HG03135 (cell line): ENCODE measurements around the gene CBX4.

Experiments used
- ATAC-seq: cut with Tn5 transposase; IDR thresholded peaks from one replicate; pipeline ENCODE4 v1.9.1; 2021; ENCODE audit warnings: mild to moderate bottlenecking, moderate library complexity; ENCODE audit not compliant: unreplicated experiment

The CBX4 gene

DNA sequence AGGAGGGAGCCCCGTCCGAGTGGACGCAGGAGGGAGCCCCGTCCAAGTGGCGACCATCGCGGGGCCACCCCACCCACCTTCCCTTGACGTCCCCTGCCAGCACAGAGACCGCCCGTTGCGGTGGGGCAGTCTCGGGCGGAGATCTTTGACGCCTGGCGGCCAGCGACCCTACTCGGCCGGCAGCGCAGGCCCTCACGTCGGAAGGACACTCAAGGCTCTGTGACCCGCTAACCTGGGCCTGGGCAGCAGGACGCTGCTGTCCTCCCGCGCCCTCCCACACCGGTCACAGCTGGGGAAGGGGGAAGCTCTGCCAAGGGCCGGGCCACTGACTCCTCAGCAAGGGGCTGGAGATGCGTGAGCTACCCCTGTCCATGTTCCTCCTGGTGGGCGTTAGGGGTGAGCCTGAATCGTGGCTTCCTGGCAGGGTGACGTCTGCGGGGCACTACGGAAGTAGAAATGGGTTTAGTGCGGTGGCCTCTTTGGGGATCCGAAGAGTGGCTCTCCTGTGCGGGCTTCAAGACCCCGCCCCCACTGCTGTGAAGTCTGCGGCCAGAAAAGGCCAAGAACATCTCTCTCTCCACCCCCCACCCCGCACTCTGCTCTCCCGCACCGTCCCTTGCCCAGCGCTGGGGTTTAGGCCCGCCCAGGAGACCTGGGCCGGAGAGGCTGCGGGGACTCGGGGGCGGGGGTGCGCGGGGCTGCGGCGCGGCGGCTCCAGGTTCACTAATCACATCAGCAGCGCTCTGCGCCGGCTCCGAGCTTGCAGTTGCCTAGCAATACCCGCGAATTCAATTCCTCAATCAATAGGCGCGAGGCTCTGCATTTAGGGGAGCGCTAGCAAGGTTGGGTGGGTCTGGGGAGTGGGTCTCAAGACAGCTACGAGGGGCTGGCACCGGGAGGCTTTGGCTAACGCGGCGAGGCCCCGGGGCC is 48.2 kb downstream of the CBX4 start:
- no peak for ATAC-seq

- no peak for ATAC-seq
These were observed 49.1 kb downstream of the CBX4 start for GRCh38 chr17:79789943-79790804.

DNA sequence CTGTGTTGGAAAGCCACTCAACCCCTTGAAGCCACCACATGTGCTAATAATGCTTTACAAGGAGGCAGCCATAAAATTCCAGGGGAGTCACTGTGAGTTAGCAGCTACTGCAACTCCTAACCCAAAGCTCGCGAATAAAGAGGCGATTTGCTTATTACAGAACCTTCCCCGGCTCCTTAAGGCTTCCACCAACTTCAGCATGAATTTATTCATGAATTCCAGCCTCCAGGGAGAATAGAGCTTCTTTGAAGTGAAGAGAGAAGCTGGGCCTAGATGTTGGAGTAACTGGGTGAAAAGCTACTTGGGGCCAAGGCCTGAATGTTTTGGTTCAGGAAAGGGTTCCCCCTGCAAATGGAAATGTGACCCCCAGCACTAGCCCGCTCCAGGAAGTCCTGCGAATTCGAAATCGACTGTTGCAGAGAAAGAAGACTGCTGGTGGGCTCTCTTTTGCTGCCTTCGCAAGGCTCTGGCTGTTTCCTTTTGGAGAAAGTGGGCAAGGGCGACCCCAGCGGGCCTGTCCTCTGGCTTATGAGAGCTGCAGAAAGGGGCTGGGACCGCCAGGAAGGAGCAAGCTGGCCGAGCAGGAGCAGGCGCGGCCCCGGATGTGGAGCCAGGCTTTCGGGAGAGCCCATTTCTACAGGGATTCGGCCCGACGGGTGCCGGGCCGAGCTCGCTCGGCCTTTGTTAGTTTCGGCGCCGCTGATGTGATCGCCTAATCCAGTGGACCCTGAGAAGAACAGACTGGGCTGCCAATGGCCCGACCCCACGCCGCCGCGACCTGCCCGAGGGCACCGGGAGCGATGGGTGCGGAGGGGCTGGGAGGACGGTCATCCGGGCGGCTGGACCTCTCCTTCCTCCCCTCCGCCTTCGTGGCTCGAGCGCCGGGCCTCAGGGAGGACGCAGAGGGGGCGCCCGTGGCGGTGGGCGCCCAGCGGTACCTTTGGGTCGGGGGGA is 50.0 kb downstream of the CBX4 start:
- ATAC-seq, result no peak

DNA sequence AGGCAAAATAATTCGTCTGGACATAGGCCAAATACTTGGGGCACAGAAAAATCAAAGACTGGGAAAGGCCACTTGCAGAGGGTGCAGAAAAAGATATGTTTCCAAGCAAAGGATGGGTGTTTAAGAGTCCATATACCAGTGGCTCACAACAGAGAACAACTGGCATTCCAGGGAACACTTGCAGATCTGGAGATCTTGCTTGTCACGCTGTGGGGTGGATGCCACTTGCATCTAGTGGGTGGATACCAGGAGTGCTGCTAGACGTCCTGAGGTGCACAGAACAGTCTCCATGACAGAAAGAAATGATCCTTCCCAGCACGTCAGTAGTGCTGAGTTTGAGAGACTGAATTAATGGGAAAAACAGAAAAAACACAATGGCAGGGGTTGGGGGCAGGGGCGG is 50.8 kb downstream of the CBX4 start:
- ATAC-seq, result no peak

DNA sequence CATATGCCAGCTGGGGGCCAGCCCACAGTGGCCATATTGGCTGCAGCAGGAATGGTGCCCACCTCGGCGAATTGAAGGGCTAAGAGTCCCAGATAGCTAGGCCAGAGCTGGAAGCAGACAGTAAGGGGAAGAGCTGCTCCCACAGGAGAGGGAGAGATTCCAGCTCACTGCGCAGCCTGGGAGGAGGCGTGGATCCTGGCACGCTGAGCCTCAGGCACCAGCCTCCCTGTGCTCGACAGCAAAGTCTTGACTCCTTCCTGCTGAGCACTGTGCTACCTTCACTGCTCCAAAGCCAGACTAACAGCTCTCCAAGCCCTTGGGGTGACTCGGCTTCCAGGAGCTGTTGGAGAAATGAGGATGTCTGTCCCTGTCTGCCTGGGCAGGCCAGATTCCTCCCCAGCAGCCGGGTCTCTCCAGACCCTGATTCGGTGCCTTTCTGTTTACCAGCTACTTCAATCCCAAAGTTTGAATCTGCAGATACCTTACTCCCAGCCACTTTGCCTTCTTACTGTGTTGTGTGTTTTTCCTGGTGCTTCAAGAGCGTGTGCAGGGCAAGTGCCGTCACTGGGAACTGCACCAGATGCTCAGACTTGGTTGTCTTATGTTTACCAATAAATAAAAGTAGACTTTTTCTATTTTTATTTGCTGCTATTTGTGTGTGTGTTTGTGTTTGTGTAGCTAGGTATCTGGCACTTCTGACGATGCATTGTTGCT is 52.2 kb downstream of the CBX4 start:
- ATAC-seq, result no peak

DNA sequence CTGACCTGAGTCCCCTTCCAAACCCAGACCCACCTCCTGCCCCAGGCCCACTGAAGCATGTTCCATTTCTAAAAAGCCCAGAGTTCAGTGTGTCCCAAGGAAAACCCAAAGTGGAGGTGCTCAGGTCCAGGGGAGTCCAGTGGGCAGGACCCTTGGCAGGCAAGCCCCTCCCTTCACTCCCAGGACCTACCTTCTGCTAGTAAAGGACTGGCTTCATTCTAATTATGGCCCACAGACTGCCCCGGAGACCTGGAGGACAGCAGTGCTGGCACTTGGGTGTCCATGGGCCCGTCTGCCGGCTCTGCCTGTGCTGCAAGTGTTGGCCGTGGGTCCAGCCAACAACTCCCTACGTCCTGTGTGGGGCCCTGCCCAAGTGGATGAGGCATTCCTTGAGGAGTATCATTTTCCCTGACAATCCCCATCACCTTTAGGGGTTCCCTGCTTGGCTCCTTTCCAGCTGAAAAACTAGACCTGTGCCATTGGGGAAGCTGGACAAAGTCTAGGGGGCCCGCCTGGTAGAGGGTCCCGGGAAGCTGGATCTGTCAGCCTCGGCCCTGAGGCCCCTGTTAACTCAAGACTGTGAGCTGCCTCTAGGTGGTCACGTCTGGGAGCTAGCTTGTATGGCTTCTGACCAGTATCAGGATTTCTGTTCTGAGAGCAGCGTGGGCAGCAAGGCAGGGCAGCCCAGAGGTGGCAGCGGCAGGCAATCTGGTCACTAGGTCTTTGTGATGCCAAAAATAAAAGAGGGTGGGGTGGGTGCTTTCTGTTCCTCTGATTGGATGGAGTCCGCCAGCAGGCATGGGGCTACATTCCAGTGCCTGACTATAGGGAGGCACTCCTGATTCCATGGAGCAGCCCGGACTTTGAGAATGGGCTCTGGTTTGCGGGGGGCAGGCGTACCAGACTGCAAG is 53.1 kb downstream of the CBX4 start:
- no peak for ATAC-seq

DNA sequence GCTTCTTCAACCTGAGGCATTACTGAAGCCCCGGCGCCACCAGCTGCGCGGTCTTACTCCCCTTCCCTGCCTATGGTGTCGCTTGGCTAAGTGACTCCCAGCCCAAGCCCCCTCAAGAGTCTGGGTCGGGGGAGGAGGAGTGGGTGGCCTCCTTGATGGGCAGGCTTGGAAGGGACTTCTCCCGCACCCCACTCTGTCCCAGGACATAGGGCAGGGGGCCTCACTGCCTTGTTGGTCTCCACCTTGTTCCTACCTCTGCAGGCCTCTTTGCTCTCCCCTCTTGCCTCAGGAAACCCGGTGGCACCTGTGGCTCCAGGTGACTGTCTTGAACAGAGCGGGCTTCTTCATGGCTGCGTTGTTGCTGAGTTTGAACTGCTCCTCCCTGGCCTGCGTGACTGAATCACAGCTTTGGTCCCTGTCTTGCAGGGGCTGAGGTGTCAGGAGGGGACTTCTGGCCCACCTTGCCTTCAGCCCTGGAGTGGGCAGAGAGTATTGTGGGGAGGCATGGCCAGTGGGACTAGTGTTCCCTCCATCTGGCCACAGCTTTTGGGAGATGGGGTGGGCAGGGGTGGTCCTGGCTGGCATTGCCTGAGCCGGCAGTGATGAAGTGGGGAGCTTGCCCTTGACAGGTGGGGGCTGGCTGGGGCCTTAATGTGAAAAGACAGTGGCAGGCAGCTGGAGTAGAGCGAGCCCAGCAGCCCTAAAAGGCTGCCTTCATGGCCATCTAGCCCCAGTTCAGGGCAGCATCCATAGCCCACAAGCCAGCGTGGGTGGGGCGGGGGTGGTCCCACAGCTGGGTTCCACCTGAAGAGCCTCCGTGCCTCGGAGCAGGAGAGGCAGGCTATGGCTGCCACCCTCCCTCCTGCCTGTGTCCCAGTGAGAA is 54.0 kb downstream of the CBX4 start:
- ATAC-seq, result no peak

- no peak for ATAC-seq
These were observed 54.8 kb downstream of the CBX4 start for GRCh38 chr17:79784353-79785016.

DNA sequence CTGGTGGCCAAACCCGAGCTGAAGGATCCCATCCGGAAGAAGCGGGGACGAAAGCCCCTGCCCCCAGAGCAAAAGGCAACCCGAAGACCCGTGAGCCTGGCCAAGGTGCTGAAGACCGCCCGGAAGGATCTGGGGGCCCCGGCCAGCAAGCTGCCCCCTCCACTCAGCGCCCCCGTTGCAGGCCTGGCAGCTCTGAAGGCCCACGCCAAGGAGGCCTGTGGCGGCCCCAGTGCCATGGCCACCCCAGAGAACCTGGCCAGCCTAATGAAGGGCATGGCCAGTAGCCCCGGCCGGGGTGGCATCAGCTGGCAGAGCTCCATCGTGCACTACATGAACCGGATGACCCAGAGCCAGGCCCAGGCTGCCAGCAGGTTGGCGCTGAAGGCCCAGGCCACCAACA is 55.3 kb downstream of the CBX4 start:
- ATAC-seq, result no peak
